Type B pancreatic cell (in vitro differentiated cells): ENCODE data around the gene CD33. TPM values are rescaled to one million over a fixed set of nuclear protein-coding genes. Genes with fewer than 3 reads are reported as not detected.

ENCODE experiments used
- DNase-seq: peaks from one replicate; pipeline ENCODE4 v3.0.0; 2021; ENCODE audit warnings: mixed read lengths; ENCODE audit not compliant: unreplicated experiment; ENCODE audit errors: extremely low spot score
- H3K27ac Mint-ChIP-seq: 2 replicates; pipeline ENCODE4 v1.8.0; 2021; ENCODE audit warnings: mild to moderate bottlenecking, mixed read lengths
- H3K27me3 Mint-ChIP-seq: 2 replicates; pipeline ENCODE4 v1.8.0; 2021; ENCODE audit warnings: mixed read lengths
- H3K36me3 Mint-ChIP-seq: 2 replicates; pipeline ENCODE4 v1.8.0; 2021; ENCODE audit warnings: mixed read lengths
- H3K4me1 Mint-ChIP-seq: one replicate; pipeline ENCODE4 v1.8.0; 2021; ENCODE audit warnings: mixed read lengths; ENCODE audit not compliant: unreplicated experiment
- H3K4me3 Mint-ChIP-seq: 2 replicates; pipeline ENCODE4 v1.8.0; 2021; ENCODE audit warnings: mild to moderate bottlenecking, mixed read lengths
- H3K9me3 Mint-ChIP-seq: 2 replicates; pipeline ENCODE4 v1.8.0; 2021; ENCODE audit warnings: mixed read lengths
- CTCF ChIP-seq: fragments of 200-600 bp; sonication (generic); conservative IDR thresholded peaks from 2 replicates; pipeline ENCODE4 v1.5.0; 2021; ENCODE audit warnings: antibody characterized with exemption, mild to moderate bottlenecking
- total RNA-seq: library from RNA; stranded (reverse); gene quantifications from 2 replicates; pipeline ENCODE4 v1.2.1, GENCODE V29; 2021; ENCODE audit warnings: low replicate concordance

CD33 gene
- total RNA-seq, 1 donor from 2014 or later: not detected

DNA sequence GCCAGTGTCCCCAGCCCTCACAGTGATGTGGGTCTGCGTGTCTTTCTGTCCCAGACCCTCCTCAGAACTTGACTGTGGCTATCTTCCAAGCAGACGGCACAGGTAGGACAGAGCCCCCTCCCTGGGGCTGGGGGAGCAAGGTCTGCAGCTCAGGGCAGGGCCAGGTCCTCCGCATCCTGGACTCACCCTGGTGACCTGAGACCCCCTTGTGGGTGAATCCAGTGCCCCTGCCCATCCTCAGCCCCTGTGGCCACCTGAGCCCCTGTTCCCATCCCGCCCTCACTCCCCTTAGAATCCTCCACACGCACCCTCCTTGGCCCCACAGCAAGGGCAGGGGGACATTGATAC is 39.0 kb upstream of the CD33 start:
- no peak for DNase-seq
- Mint-ChIP-seq H3K4me3 (no peak overlapping the region), H3K27ac (no peak overlapping the region), H3K4me1 (no peaks in the 10 kb centered on the region), H3K9me3 (no peaks in the 10 kb centered on the region), H3K36me3 (no peaks in the 10 kb centered on the region), H3K27me3 (peaks cover 12% of the 10 kb centered on the region)
- TF ChIP-seq CTCF: no peak

DNA sequence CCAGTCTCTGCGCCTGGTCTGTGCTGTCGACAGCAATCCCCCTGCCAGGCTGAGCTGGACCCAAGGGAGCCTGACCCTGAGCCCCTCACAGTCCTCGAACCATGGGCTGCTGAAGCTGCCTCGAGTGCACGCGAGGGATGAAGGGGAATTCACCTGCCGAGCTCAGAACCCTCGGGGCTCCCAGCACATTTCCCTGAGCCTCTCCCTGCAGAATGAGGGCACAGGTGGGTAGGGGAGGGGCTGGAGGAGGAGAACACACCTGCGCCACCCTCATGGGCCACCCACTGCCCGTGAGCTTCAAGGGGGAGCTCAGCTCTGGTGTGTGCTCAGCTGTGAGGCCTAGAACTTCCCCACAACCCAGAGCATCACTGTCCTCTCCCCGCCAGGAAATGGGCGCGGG is 38.6 kb upstream of the CD33 start:
- no peak for DNase-seq
- no peak overlapping the region for H3K4me3 Mint-ChIP-seq
- H3K9me3 Mint-ChIP-seq: no peaks in the 10 kb centered on the region
- H3K27me3 Mint-ChIP-seq: peaks cover 12% of the 10 kb centered on the region
- H3K27ac Mint-ChIP-seq: no peak overlapping the region
- H3K36me3 Mint-ChIP-seq: no peaks in the 10 kb centered on the region
- no peak for TF ChIP-seq CTCF
- H3K4me1 Mint-ChIP-seq: no peaks in the 10 kb centered on the region

GRCh38 chr19:51187395-51188226 is 37.3 kb upstream of the CD33 start:
- Mint-ChIP-seq H3K4me3 (no peak overlapping the region), H3K4me1 (no peaks in the 10 kb centered on the region), H3K9me3 (no peaks in the 10 kb centered on the region), H3K27ac (no peak overlapping the region), H3K36me3 (no peaks in the 10 kb centered on the region), H3K27me3 (peaks cover 18% of the 10 kb centered on the region)
- TF ChIP-seq CTCF: no peak
- no peak for DNase-seq

GRCh38 chr19:51188227-51188559 is 36.7 kb upstream of the CD33 start:
- Mint-ChIP-seq H3K27me3 (peaks cover 18% of the 10 kb centered on the region), H3K4me3 (no peak overlapping the region), H3K27ac (no peak overlapping the region), H3K4me1 (no peaks in the 10 kb centered on the region), H3K36me3 (no peaks in the 10 kb centered on the region), H3K9me3 (no peaks in the 10 kb centered on the region)
- TF ChIP-seq CTCF: no peak
- no peak for DNase-seq

DNA sequence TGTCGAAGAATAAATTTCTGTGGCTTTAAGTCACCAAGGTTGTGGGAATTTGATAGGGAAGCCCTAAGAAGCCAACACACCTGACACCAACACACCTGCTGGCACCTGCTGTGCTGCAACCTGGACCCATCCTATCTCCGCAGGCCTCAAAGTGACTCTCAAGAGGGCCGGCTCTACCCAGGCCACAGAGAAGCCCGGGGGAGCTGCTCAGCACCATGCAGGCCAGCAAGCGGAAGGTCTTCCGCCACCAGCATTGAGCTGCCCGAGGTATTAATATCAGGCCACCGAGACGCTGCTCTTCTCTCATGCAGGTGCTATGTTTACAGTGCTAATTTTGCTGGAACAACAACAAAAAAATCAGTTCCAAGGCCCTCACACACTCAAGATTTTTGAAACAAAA is 32.2 kb upstream of the CD33 start:
- no peak for TF ChIP-seq CTCF

More for the DNA sequence above, 32.2 kb upstream of the CD33 start:
- Mint-ChIP-seq H3K4me1 (no peaks in the 10 kb centered on the region), H3K9me3 (no peaks in the 10 kb centered on the region), H3K36me3 (no peaks in the 10 kb centered on the region), H3K4me3 (no peak overlapping the region), H3K27ac (no peak overlapping the region), H3K27me3 (peaks cover 15% of the 10 kb centered on the region)
- DNase-seq: no peak
